ENCODE measurements around the gene PPARA.

Gene PPARA

DNA sequence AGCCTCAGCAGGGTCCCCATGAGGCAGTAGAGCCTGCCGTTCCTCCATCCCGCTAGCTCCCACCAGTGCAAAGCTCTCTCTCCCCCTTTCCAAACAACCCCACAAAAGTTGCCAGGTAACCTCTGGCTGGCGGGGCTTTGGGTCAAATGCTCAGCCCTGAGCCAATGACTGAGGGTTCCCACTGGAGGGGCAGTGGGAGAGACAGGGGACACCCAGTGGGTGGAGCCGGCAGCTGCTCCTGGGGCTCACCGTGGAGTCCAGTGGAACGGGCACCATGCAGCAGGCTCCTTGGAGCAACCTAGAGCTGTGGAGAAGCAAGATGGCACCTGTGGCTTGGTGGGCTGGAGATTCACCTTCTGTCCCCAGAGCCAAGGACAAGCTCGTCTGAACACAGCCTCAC lies 25.0 kb upstream of the PPARA start:
- in situ Hi-C loops (cut with MboI; ENCODE audit: low pct_unique_long_range_greater_than_20kb, low sequenced_read_pairs, unreplicated experiment): loop anchor here (10.0 kb wide), 1 partner anchor 189 kb away; no protein-coding TSS in a partner anchor
- TF ChIP-seq, protein P1, sequence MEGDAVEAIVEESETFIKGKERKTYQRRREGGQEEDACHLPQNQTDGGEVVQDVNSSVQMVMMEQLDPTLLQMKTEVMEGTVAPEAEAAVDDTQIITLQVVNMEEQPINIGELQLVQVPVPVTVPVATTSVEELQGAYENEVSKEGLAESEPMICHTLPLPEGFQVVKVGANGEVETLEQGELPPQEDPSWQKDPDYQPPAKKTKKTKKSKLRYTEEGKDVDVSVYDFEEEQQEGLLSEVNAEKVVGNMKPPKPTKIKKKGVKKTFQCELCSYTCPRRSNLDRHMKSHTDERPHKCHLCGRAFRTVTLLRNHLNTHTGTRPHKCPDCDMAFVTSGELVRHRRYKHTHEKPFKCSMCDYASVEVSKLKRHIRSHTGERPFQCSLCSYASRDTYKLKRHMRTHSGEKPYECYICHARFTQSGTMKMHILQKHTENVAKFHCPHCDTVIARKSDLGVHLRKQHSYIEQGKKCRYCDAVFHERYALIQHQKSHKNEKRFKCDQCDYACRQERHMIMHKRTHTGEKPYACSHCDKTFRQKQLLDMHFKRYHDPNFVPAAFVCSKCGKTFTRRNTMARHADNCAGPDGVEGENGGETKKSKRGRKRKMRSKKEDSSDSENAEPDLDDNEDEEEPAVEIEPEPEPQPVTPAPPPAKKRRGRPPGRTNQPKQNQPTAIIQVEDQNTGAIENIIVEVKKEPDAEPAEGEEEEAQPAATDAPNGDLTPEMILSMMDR (IDR thresholded peaks at IDR 0.05; ENCODE audit: extremely low read depth, insufficient read depth, missing control alignments): no peak
- no peak for DNase-seq (ENCODE audit: low spot score)

- TF ChIP-seq, protein P1 (IDR thresholded peaks at IDR 0.05; ENCODE audit: extremely low read depth, insufficient read depth, missing control alignments): no peak
- in situ Hi-C loops (cut with MboI; ENCODE audit: low pct_unique_long_range_greater_than_20kb, low sequenced_read_pairs, unreplicated experiment): loop anchor here (10.0 kb wide), 1 partner anchor 189 kb away; no protein-coding TSS in a partner anchor
- DNase-seq (ENCODE audit: low spot score): no peak
These were observed 24.2 kb upstream of the PPARA start for GRCh38 chr22:46125816-46126765.

DNA sequence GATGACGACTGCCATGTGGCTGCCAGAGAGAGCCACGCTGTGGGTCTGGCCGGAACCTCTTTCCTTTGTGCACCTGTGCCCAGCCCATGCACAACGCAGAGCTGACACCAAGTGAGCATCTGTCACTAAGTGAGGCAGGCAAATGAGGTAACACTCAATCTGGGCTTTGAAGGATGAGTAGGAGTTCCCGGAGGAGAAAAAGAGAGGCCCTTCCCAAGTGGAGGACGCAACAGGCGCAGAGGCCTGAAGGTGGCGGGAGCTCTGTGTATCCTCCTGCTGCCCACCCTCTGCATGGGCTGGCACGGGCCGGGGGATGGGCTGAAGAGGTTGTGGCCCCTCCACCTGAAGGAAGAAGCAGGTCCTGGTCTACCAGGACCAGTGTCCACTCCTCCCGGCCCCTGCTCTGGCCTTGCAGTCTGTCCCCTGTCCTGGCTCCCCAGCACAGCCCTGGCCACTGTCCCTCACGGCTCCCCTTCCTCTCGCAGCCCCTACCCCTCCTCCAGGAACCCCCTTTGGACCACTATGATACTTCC lies 23.4 kb upstream of the PPARA start:
- in situ Hi-C loops (cut with MboI; ENCODE audit: low pct_unique_long_range_greater_than_20kb, low sequenced_read_pairs, unreplicated experiment): loop anchor here (10.0 kb wide), 1 partner anchor 188 kb away; no protein-coding TSS in a partner anchor
- TF ChIP-seq, protein P1 (IDR thresholded peaks at IDR 0.05; ENCODE audit: extremely low read depth, insufficient read depth, missing control alignments): no peak

DNA sequence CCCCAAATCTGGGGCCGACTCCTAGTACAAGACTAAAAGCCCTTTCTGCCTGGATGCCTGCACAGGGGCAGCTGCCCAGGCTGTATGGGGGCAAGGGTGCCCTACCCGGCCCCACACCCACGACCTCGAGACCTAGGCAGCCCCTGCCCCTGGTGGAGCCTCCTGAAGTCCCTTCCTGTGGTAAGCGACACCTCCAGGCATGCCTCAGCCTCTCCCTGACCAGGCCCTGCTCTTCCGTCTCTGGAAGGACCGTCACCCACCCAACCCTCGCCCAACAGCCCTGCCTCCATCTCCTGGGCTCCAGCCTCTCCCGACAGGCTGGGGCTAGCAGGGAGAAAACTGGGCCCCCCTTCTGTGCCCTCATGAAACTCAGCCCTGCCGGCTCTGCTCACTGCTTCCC lies 22.8 kb upstream of the PPARA start:
- TF ChIP-seq, protein P1 (IDR thresholded peaks at IDR 0.05; ENCODE audit: extremely low read depth, insufficient read depth, missing control alignments): no peak
- in situ Hi-C loops (cut with MboI; ENCODE audit: low pct_unique_long_range_greater_than_20kb, low sequenced_read_pairs, unreplicated experiment): loop anchor here (10.0 kb wide), 1 partner anchor 187 kb away; no protein-coding TSS in a partner anchor
- DNase-seq (ENCODE audit: low spot score): no peak

More for the DNA sequence above, 23.4 kb upstream of the PPARA start:
- DNase-seq (ENCODE audit: low spot score): no peak

DNA sequence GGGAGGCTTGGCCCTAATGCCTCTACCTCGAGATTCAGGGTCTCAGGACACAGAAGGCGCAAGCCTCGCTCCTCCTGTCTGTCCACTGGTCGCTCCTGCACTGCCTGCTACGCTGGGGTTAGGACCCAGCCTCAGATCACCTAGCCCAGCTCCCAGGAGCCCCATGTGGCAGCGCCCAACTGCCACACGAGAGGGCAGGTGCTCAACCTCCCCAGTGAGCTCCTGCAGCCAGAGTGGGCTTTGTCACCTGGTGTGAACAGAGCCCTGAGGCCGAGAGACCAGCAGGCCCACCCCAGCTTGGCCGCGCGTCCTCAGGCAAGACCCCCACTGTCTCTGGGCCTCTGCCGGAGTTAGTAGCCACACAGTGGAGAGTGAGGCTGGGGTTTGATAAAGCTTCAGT lies 21.7 kb upstream of the PPARA start:
- in situ Hi-C loops (cut with MboI; ENCODE audit: low pct_unique_long_range_greater_than_20kb, low sequenced_read_pairs, unreplicated experiment): loop anchor here (10.0 kb wide), 1 partner anchor 186 kb away; no protein-coding TSS in a partner anchor
- DNase-seq (ENCODE audit: low spot score): no peak
- TF ChIP-seq, protein P1 (IDR thresholded peaks at IDR 0.05; ENCODE audit: extremely low read depth, insufficient read depth, missing control alignments): no peak

DNA sequence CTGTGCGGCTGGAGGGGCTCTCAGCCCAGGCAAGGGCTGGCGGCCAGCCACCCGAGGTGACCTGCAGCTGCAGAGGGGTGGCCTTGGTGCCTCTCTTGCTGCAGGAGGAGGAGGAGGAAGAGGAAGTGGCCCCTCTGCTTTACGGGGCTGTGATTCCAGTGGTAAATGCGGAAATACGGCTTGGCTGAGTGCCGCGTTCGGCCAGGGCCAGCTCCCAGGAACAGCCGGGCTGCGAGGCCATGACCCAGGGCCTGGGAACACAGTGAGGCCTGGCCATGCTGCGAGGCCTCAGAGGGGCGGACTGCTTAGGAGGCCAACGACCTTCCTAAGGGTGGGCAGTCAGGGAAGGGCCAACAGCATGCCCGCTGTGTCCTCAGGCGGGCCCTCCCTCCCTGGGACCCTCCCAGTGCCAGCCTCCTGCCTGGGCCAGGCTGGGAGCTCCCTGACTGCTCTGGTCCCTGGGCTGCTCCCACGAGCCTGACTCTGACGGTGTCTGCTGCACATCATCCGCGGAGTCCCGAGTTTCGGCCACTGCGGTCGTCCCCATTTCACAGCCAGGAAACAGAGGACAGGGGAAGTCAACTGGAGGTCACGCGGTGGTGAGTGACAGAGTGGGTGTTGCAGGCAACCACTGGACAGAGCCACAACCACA lies 20.8 kb upstream of the PPARA start:
- in situ Hi-C loops (cut with MboI; ENCODE audit: low pct_unique_long_range_greater_than_20kb, low sequenced_read_pairs, unreplicated experiment): loop anchor here (10.0 kb wide), 1 partner anchor 185 kb away; no protein-coding TSS in a partner anchor
- TF ChIP-seq, protein P1 (IDR thresholded peaks at IDR 0.05; ENCODE audit: extremely low read depth, insufficient read depth, missing control alignments): no peak
- no peak for DNase-seq (ENCODE audit: low spot score)

Data from GM13977 (cell line).